AG09319 (cell line): ENCODE results near the gene ERC1.

Experiments
- DNase-seq: peaks from one replicate; pipeline ENCODE4 v3.0.0-alpha.2; 2010; ENCODE audit warnings: low read depth; ENCODE audit errors: extremely low read depth
- CTCF ChIP-seq: IDR thresholded peaks from 2 replicates; pipeline ENCODE4 v1.5.1; 2011; ENCODE audit warnings: low read depth, mild to moderate bottlenecking, inconsistent platforms, low read length, moderate library complexity

The ERC1 gene

GRCh38 chr12:1501695-1502378 is 510.8 kb downstream of the ERC1 start:
- no peak for TF ChIP-seq CTCF
- DNase-seq = no peak

GRCh38 chr12:1502379-1502720 is 511.3 kb downstream of the ERC1 start:
- TF ChIP-seq CTCF = no peak
- DNase-seq = no peak

- TF ChIP-seq CTCF = no peak; the same call in 1 of the 2 replicates
- DNase-seq = no peak
These were observed 511.8 kb downstream of the ERC1 start for GRCh38 chr12:1502831-1503230.

GRCh38 chr12:1503281-1503711 is 512.3 kb downstream of the ERC1 start:
- no peak for DNase-seq
- no peak for TF ChIP-seq CTCF

- TF ChIP-seq CTCF = no peak
- no peak for DNase-seq
These were observed 513.4 kb downstream of the ERC1 start for GRCh38 chr12:1504304-1504894.

GRCh38 chr12:1504895-1505311 is 513.9 kb downstream of the ERC1 start:
- DNase-seq = no peak
- no peak for TF ChIP-seq CTCF

- DNase-seq = no peak
- no peak for TF ChIP-seq CTCF
These were observed 514.6 kb downstream of the ERC1 start for GRCh38 chr12:1505576-1505975.
